Stomach (tissue), 4 donors: ENCODE measurements around the gene PPP1R13L.

Source experiments
- CTCF ChIP-seq, 7 experiments: fragments of 450-650 bp in 4 of 7; fragments of 200-600 bp in 3 of 7; sonication (generic) in 3 of 7; IDR thresholded peaks; one replicate each; pipeline ENCODE4 v1.5.1; 2016 to 2019; ENCODE audit warnings: antibody characterized with exemption in 7 of 7, control low read depth in 2 of 7, mild to moderate bottlenecking in 1 of 7
- EP300 ChIP-seq: sonication (generic); formaldehyde crosslinking; IDR thresholded peaks from one replicate; pipeline ENCODE4 v1.6.1; 2017; ENCODE audit warnings: antibody characterized with exemption
- POLR2A ChIP-seq, 4 donors: fragments of 450-650 bp; IDR thresholded peaks; one replicate each; pipeline ENCODE4 v1.6.1; 2016; ENCODE audit warnings: antibody characterized with exemption in 4 of 4, control low read depth in 2 of 4, mild to moderate bottlenecking in 1 of 4, moderate library complexity in 1 of 4
- POLR2AphosphoS5 ChIP-seq, 3 donors: sonication (generic); formaldehyde crosslinking; IDR thresholded peaks; one replicate each; pipeline ENCODE4 v1.6.1; 2016; ENCODE audit warnings: antibody characterized with exemption in 3 of 3

GRCh38 chr19:45446295-45446694, 41.4 kb upstream of the PPP1R13L start:
- TF ChIP-seq POLR2A (IDR thresholded peaks at IDR 0.05), result no peak
- peak in 1 of 7 experiments; percentile 11 for TF ChIP-seq CTCF (IDR thresholded peaks at IDR 0.05)
- TF ChIP-seq POLR2AphosphoS5 (IDR thresholded peaks at IDR 0.05), result no peak
- TF ChIP-seq EP300, result no peak
